Measurements from ENCODE around the gene BEND7.
A peak's percentile ranks its signal among the peaks of the same experiment; 100 is the strongest.
"Not testable (repeated sequence)": the region's sequence is repeated elsewhere in the genome, so short reads cannot be mapped to it uniquely, and the experiment has no call there.

Gene BEND7

GRCh38 chr10:13416760-13417159, 112.1 kb downstream of the BEND7 start:
- no peak for DNase-seq

- DNase-seq = peak; percentile 7
Observed at GRCh38 chr10:13414855-13415254, 114.0 kb downstream of the BEND7 start.

GRCh38 chr10:13414137-13414536, 114.7 kb downstream of the BEND7 start:
- DNase-seq = no peak

DNA sequence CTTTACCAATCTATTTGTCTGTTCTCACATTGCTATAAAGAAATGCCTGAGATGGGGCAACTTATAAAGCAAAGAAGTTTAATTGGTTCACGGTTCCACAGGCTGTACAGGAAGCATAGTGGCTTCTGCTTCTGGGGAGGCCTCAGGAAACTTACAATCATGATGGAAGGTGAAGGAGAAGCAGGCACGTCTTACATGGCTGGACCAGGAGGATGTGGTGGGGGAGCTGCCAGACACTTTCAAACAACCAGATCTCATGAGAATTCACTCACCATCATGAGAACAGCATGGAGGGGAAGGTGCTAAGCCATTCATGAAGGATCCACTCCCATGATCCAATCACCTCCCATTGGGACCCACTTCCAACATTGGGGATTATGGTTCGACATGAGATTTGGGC, 115.9 kb downstream of the BEND7 start:
- no peak for DNase-seq

GRCh38 chr10:13404791-13405190, 124.0 kb downstream of the BEND7 start:
- DNase-seq = no peak

- no peak for DNase-seq
Observed at GRCh38 chr10:13404305-13404759, 124.5 kb downstream of the BEND7 start.

- DNase-seq = not testable (repeated sequence)
Observed at GRCh38 chr10:13403426-13403825, 125.4 kb downstream of the BEND7 start.

DNA sequence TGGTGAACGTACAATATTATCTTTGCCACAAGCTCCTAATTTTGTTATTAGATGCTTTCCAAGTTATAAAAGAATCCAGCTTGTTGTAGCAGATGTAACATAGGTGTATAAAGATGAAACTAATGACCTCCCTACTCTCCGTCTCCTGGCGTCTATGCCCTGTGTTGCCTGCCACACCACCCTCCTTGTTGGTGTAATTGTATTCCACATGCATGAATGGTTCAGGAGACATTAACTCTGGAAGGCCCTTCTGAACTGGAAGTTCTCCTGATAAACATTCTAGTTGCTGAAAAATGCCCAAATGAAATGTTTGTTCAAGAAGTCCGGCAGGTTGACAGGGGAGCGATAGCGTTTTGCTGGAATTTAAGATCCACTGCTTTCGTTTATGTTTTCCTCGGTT, 126.8 kb downstream of the BEND7 start:
- no peak for DNase-seq

- DNase-seq = no peak
Observed at GRCh38 chr10:13401142-13401541, 127.7 kb downstream of the BEND7 start.

- DNase-seq = no peak
Observed at GRCh38 chr10:13400196-13400965, 128.4 kb downstream of the BEND7 start.

DNA sequence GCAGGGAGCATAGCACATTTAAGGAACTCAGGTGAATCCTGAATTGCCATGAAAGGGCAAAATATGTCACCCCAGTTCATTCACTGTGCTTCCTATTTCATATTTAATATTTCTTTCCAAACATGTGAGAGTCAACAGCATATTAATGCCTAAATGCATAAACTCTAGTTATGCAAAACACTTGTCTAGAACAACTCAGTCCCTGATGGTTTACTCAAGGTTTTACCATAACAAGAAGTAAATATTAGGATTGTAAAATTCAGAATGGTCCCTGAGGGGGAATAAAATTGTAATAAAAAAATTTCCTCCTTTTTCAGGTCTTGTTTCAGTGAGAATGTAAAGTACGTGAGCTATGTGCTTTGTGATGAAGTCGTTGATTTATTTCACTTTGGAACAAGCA, 129.1 kb downstream of the BEND7 start:
- DNase-seq = no peak

- DNase-seq = no peak
Observed at GRCh38 chr10:13399236-13399635, 129.6 kb downstream of the BEND7 start.

DNA sequence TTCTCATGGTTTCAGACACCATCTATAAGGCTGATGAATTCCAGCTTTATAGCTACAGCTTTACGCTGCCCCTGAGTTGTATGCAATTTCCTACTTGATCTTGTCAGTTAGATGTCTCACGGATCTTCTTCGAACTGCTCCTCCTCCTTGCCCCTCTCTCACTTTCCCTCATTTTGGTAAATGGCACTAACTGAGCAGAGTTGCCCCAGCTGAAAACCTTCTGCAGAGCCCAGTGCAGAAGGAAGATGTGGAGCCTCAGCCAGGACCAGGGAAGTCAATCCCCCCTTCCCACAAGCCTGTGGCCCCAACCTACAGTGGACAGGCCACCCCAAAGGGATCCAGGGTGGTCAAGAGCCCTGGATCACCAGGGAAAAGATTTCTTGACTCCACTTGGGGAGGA, 131.8 kb downstream of the BEND7 start:
- no peak for DNase-seq

DNA sequence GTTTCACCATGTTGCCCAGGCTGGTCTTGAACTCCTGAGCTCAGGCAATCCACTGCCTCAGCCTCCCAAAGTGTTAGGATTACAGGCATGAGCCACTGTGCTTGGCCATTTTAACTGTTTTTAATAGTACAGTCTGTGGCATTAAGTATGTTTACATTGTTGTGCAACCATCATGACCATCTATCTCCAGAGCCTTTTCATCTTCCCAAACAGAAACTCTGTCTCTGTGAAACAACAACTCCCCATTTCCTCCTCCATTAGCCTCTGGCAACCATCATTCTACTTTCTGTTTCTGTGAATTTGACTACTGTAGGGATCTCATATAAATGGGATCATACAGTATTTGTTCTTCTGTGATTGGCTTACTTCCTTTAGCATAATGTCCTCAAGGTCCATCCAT, 132.4 kb downstream of the BEND7 start:
- no peak for DNase-seq

GRCh38 chr10:13395540-13395939, 133.3 kb downstream of the BEND7 start:
- DNase-seq = no peak

GRCh38 chr10:13393640-13394039, 135.2 kb downstream of the BEND7 start:
- no peak for DNase-seq

DNA sequence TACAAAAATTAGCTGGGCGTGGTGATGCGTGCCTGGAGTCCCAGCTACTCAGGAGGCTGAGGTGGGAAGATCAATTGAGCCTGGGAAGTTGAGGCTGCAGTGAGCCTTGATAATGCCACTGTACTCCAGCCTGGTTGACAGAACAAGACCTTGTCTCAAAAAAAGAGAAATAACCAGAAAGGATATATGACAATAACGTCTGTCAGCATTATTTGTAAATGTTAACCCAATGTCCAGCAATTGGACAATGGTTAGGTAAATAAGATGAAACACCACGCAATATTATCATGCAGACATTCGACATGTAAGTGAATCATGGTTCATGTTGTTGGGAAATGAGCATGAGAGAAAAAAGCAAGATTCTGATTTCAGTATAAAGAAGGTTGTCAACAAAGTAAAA, 136.1 kb downstream of the BEND7 start:
- no peak for DNase-seq
